ENCODE measurements around the gene HUS1B.
"Not testable (repeated sequence)": the region's sequence is repeated elsewhere in the genome, so short reads cannot be mapped to it uniquely, and the experiment has no call there.

HUS1B gene

DNA sequence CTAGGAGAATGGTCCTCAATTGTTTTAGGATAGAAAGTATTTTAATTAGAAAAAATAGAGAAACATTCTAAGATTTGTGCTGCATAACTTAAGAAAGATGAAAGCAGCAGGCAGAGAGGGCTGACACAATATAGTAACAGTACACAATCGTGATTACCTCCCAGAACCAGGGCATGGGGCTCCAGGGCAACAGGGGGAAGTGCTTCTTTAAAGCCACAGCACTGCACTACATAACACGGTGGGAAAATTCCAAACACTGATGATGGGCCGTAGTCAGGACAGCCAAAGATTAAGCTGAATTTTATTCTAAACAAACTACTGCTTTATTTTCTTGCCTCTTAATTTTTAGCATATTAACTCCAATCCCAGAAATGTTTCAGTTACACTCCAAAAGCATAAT is 21.6 kb upstream of the HUS1B start:
- DNase-seq: no peak

GRCh38 chr6:677919-678318 is 21.0 kb upstream of the HUS1B start:
- DNase-seq: no peak

- DNase-seq: no peak
Measured at GRCh38 chr6:674956-675355, 18.1 kb upstream of the HUS1B start.

- no peak for DNase-seq
Measured at GRCh38 chr6:674406-674805, 17.5 kb upstream of the HUS1B start.

- no peak for DNase-seq
Measured at GRCh38 chr6:667253-667927, 10.5 kb upstream of the HUS1B start.

- no peak for DNase-seq
Measured at GRCh38 chr6:665403-666267, 8.7 kb upstream of the HUS1B start.

DNA sequence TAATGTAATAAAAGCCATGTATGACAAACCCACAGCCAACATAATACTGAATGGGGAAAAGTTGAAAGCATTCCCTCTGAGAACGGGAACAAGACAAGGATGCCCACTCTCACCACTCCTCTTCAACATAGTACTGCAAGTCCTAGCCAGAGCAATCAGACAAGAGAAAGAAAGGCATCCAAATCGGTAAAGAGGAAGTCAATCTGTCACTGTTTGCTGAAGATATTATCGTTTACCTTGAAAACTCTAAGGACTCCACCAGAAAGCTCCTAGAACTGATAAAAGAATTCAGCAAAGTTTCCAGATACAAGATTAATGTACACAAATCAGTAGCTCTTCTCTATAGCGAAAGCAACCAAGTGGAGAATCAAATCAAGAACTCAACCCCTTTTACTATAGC is 6.9 kb upstream of the HUS1B start:
- not testable (repeated sequence) for DNase-seq

DNA sequence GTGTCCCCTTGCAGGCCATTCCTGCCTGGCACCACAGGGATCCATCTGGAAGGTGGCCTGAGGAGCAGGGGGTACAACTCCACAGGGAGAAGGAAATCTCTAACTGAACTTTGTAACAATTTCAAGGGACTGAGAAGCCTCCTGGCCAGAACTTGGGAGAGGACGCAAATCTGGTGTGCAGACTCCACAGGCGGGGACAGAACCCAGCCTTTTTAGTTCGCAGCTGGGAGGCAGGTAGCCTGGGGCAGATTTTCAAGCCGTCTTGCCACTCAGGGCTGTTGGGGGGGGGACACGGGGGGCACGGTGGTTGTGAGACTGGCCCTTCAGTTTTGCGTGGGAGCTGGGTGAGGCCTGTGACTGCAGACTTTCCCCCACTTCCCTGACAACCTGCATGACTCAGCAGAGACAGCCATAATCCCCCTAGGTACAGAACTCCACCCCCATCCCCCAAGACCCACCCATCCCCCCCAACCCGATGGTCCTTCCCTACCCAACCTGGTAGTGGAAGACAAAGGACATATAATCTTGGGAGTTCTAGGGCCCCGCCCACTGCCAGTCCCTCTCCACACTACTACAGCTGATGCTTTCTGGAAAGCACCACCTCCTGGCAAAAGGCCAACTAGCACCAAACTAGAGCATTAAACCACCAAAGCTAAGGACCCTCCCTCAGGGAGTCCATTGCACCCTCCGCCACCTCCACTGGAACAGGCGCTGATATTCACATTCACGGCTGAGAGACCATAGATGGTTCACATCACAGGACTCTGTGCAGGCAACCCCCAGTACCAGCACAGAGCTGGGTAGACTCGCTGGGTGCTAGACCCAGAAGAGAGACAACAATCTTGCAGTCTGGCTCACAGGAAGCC is 3.0 kb upstream of the HUS1B start:
- no peak for DNase-seq

DNA sequence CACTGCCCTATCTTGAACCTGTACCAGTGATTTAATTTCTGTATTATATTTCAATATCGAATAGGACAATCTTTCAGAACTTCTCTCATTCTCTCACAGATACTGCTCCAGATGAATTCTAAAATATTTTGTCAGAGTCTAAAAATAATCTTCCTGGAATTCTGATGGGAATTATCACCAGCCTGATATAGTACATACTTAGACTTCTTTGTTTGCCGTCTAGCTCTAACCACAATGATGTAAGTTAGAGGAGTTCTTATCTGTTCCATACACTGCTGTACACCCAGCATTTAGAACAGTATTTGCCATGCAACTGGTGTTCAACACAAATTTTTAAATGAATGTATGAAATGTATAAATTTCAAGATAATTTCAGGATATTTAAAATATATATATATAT is 1.3 kb upstream of the HUS1B start:
- peak; percentile 74 for DNase-seq

DNA sequence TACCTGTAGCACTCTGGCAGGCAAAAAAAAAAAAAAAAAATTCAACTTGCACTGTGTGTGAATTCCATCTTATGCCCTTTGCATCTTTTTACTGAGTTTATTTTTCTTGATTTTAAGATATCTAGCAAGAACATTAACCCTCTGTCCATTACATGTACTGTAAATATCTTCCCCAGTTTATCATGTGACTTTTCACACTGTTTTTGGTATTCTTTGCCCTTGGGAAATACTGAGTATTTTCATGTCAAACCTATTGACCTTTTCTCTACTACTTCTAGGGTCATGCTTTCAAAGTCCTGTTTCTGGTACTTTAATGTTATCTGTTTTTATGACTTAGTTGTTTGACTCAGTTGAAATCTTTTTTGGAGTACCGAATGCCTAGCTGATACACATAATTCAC is 843 bp upstream of the HUS1B start:
- no peak for DNase-seq

DNA sequence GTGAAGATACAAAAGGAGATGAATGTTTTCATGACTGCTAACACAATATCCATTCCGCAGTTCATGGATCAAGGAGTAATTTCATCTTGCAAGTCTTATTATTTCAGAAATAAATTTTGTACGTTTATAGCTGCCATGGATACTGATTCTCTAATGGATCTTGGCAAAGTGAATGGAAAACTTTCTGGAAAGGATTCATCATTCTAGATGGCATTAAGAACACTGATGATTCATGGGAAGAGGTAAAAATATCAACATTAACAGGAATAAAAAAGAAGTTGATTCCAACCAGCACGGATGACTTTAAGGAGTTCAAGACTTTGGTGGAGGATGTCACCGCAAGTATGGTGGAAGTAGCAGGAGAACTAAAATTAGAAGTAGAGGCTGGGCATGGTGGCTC is 2.8 kb downstream of the HUS1B start:
- no peak for DNase-seq

GRCh38 chr6:652865-653264 is 4.0 kb downstream of the HUS1B start:
- no peak for DNase-seq

DNA sequence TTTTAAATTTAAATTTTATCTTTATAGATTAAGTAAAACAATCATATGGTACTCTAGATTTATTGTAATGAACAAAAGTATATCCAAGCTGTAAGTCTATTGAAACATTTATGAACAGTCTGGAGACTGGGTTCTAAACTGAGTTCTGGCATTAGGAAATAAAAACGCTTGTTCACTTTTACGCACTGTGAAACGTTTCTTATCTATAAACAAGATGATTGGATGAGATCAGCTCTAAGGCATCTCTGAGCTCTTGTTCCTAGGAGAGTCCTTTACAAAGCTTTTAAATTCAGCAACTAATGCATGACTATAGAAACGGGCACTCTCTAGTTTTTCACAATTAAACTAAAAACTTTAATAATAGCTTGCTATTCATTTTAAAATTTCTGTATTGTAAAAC is 6.8 kb downstream of the HUS1B start:
- no peak for DNase-seq

GRCh38 chr6:642805-643204 is 14.1 kb downstream of the HUS1B start:
- no peak for DNase-seq

GRCh38 chr6:641225-641985 is 15.5 kb downstream of the HUS1B start:
- DNase-seq: no peak

DNA sequence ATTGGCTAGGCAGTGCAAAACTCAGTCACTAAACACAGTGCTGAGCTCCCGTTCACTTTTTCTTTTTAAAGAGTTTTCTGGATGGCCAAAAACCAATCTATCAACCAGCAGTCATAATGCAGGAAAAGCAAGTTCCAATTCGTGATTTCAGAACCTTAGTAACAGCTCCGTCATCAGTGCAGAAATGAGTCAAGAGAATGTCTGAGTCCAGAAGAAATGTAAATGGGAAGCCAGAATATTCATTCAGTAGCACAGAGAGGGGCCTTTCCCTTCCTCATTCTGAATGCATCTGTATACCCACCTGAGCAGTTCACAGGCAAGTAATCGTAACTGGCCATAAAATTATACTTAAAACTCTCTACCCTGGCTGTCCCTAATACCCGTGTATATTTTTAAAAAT is 20.4 kb downstream of the HUS1B start:
- DNase-seq: no peak

DNA sequence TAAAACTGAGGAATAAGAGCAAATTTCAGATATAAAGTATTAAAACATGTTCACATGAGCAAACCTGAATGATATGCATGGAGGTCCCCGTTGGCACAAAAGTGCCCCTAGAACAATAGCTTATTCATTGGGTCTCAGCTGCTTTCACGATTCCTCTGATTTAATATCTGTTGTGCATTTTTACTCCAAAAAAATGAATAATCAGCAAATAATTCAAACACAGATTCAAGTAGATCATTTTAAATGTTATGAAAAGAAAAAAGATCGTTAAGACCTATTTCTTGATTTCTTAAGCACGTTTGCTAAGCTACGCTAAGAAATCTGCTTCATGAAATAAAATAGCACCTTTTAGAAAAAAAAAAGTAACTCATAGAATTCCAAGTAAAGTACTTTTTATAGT is 21.7 kb downstream of the HUS1B start:
- DNase-seq: no peak

- DNase-seq: no peak
Measured at GRCh38 chr6:633611-634010, 23.3 kb downstream of the HUS1B start.

- no peak for DNase-seq
Measured at GRCh38 chr6:628766-629165, 28.1 kb downstream of the HUS1B start.

DNA sequence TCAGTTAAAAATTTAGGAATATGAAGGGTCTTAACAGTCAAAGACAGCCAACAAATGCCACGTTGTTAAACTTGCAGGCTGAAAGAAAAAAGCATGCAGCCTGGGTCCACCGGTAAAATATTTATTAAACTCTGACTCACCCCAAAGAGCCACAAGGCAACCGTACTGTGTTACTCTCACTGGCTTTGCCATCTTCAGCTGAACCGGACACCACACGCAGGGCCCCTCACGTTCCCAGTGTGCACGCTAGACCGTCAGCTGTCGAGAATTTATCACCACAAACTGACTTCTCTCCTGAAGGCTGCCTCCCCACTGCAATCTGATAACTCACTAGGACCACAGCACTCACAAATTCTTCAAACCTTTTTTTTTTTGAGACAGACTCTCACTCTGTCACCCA is 30.7 kb downstream of the HUS1B start:
- DNase-seq: peak; percentile 28

- DNase-seq: peak; percentile 20
Measured at GRCh38 chr6:624979-625378, 31.9 kb downstream of the HUS1B start.

- no peak for DNase-seq
Measured at GRCh38 chr6:622462-622861, 34.4 kb downstream of the HUS1B start.

GRCh38 chr6:621931-622330 is 35.0 kb downstream of the HUS1B start:
- DNase-seq: no peak
